Stimulated activated effector memory CD8-positive, alpha-beta T cell treated with anti-CD3 and anti-CD28 coated beads, Interleukin-12 subunit alpha, Interleukin-12 subunit beta, amount 100 ng/mL, for 72 hours (primary cell): ENCODE data around the gene PLCD4.

Experiments used
- ATAC-seq: fragments of 150-1000 bp; cut with Tn5 transposase; 2 replicates; pipeline ENCODE4 v1.10.0; 2021
- DNase-seq, 2 donors: peaks; one replicate each; pipeline ENCODE4 v3.0.0; 2021 to 2022; ENCODE audit warnings: low spot score in 2 of 2
- H3K27ac Mint-ChIP-seq: one replicate; pipeline ENCODE4 v1.8.0; 2022; ENCODE audit warnings: mild to moderate bottlenecking, mixed read lengths
- H3K36me3 Mint-ChIP-seq: one replicate; pipeline ENCODE4 v1.8.0; 2022; ENCODE audit warnings: mild to moderate bottlenecking, mixed read lengths
- H3K4me1 Mint-ChIP-seq: one replicate; pipeline ENCODE4 v1.8.0; 2022; ENCODE audit warnings: mixed read lengths
- H3K4me3 Mint-ChIP-seq: one replicate; pipeline ENCODE4 v1.8.0; 2022; ENCODE audit warnings: mild to moderate bottlenecking, mixed read lengths
- H3K9me3 Mint-ChIP-seq: one replicate; pipeline ENCODE4 v1.8.0; 2022; ENCODE audit warnings: mixed read lengths

The PLCD4 gene

DNA sequence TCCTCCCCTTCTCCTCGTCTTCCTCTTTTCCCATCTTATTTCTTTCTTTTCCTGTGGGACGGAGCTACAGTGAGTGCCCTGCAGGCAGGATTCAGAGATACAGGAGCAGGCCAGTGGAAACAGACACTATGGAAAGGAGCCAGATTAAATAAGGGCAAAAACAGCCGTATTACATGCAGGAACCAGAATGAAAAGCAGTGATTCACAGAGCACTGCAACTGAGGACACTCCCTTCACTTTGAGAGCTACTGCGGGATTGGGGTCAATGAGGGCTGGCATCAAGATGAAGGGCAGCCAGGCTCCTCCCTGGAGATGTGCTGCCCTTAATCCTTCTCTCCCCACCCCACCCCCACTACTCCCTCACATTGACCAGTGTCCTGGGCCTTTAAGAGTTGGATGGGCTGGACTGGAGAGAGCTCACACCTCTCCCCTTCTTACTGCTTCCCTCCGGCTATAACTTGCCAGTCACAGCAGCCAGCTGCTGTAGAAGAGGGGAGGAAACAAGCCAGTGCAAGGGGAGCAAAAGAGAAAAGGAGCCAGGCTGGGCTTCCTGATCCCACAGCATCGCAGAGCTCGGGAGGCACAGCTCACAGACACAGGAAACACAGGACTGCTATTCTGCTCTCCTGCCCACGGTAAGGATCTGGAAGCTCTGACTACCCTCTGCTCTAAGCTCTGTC is at the start of gene PLCD4:
TSS of gene PLCD4 (plus strand) at position 464 of the 680 bp plus-strand sequence. CDS start 7,841 bp downstream, outside the sequence.
- ATAC-seq (peak; percentile 40), DNase-seq (no peak)
- no peaks in the 10 kb centered on the region for H3K4me1 Mint-ChIP-seq
- no peaks in the 10 kb centered on the region for H3K36me3 Mint-ChIP-seq
- H3K27ac Mint-ChIP-seq = no peak within 1 kb of the TSS
- no peaks in the 10 kb centered on the region for H3K9me3 Mint-ChIP-seq
- H3K4me3 Mint-ChIP-seq = no peak within 1 kb of the TSS

DNA sequence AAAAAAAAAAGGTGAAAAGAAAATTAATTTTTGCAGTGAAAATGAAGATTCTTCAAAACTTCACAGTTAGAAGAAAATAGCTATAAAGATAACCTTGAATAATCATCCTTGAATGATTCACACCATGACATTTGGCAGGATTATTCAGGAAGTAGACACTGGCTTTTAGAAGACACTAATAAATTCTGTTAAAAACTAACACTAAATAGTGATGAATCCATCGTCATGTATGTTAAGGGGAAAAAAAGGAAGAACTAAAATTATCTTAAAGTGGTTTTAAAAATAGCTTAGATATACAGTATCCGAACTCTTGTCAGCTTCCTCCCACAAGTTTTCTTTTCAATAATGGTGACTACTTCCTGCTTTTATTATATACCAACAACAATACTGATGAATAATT is 49.8 kb upstream of the PLCD4 start:
- no peaks in the 10 kb centered on the region for H3K9me3 Mint-ChIP-seq
- H3K27ac Mint-ChIP-seq = no peak overlapping the region
- DNase-seq (no peak), ATAC-seq (no peak)
- peaks cover 100% of the 10 kb centered on the region for H3K36me3 Mint-ChIP-seq
- H3K4me1 Mint-ChIP-seq = peaks cover 13% of the 10 kb centered on the region
- no peak overlapping the region for H3K4me3 Mint-ChIP-seq

DNA sequence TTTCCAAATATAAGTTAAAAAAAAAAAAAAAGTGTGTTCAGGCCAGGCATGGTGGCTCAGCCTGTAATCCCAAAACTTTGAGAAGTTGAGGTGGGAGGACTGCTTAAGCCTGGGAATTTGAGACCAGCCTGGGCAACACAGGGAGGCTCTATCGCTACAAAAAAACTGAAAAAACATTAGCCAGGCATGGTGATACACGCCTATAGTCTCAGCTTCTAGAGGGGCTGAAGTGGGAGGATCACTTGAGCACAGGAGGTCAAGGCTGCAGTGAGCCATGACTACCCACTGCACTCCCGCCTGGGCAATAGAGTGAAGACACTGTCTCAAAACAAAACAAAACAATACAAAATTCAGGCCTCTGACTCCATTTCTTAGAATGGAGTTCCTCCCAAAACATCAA is 48.7 kb upstream of the PLCD4 start:
- no peaks in the 10 kb centered on the region for H3K9me3 Mint-ChIP-seq
- peaks cover 100% of the 10 kb centered on the region for H3K36me3 Mint-ChIP-seq

DNA sequence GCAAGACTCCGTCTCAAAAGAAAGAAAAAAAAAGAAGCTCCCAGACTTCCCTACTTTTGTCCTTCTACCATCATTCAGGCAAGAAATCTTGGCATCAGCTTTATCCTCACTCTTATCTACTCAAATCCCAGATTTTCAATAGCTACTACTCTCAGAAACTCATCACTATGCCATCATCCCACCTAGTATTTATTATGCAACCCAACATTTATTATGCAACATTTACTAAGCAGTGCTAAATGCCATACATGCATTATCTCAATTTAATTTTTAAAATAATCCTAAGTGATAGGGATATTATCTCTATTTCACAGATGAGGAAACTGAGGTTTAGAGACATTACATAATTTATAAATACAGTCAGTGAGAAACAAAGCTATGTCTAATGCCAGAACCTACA is 43.6 kb upstream of the PLCD4 start:
- no peak overlapping the region for H3K27ac Mint-ChIP-seq
- no peaks in the 10 kb centered on the region for H3K9me3 Mint-ChIP-seq
- H3K4me3 Mint-ChIP-seq = no peak overlapping the region
- no peak for ATAC-seq
- H3K4me1 Mint-ChIP-seq = peaks cover 37% of the 10 kb centered on the region
- peaks cover 100% of the 10 kb centered on the region for H3K36me3 Mint-ChIP-seq
- DNase-seq = no peak

More for the DNA sequence above, 48.7 kb upstream of the PLCD4 start:
- Mint-ChIP-seq H3K4me1 (peaks cover 18% of the 10 kb centered on the region), H3K4me3 (no peak overlapping the region), H3K27ac (no peak overlapping the region)
- DNase-seq = no peak
- no peak for ATAC-seq

DNA sequence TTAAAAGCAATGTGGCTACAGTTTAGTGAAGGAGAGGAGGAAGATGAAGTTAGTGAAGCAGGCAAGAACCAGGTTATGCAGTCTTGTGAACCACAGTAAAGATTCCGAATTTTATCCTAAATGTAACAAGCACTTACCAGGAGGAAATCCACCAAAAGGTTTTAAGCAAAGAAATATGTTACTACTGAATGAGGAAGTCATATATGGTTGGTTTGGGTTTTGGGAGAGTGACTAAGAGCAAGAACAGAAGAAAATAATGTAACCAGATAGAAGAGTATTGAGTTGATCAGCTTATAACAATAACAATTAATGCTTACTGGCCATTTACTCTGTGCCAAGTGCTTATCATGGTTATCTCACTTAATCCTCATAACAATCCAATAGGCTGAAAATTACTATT is 41.4 kb upstream of the PLCD4 start:
- Mint-ChIP-seq H3K4me1 (peaks cover 55% of the 10 kb centered on the region), H3K9me3 (no peaks in the 10 kb centered on the region), H3K27ac (peak overlapping the region; percentile 100), H3K36me3 (peaks cover 100% of the 10 kb centered on the region), H3K4me3 (peak overlapping the region; percentile 86)
- DNase-seq = no peak
- no peak for ATAC-seq

DNA sequence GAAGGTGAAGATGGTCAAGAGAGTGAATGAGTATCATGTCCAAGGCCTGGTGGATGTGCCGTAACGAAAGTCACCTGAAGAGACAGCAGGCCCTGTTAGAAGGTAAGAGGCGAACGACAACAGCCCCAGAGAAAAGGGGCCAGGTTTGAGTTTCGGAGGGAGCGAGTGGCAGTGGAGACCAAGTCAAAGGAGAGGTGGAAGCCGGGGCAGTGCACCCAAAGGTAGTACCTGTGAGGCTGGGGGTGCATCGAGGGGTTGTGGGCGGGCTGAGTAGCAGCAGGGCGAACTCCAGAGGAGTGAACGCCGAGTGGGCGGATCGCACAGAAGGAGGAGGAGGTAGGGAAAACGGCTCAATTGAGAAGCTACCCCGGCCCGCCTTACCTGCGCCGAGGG is 39.9 kb upstream of the PLCD4 start:
- Mint-ChIP-seq H3K4me1 (peaks cover 61% of the 10 kb centered on the region), H3K9me3 (no peaks in the 10 kb centered on the region), H3K4me3 (peak overlapping the region; percentile 86), H3K36me3 (peaks cover 100% of the 10 kb centered on the region), H3K27ac (peak overlapping the region; percentile 100)
- DNase-seq (no peak), ATAC-seq (peak; percentile 62)

DNA sequence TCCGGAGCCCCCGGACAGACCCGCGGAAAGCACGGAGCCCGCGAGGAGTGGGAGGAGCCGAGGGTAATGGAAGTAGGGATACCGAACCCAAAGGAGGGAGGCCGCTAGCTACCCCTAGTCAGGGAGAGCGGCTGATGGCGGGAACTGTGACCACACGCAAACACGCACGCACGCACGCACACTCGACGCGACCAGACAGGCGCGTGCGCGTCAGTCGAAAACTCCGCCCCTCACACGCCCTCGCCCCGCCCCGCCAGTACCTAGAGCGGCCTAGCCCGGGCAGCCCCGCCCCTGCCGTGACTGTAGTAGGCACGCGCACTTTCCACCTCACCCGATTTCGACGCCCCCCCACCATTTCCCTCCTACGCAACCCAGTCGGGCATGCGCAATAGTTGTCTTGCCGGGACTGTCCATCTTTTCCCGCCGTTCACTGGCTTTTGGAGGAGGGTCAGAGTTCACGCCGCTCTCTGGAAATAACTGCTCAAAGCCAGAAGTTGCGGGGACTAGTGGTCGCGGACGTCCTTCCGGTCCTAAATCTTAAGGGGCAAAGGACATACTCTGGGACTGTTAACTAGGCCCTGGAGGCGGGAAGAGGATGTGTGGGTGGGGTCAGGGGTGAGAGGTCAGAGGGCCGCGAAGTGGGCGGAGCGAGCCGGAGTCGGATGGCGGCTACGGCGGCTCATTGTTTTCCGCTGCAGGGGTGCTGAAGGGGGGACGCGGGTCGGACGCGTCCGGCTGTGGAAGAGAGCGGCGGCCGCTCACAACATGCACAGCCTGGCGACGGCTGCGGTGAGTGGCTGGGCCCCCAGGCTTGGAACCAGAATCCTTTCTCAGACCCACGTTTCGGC is 39.3 kb upstream of the PLCD4 start, which contains the start of the genes CNOT9 and USP37:
TSS of gene CNOT9 (plus strand) at position 650 of the 848 bp plus-strand sequence. CDS start at position 766, 116 bp downstream.
TSS of gene USP37 (minus strand) at position 162 of the 848 bp plus-strand sequence. CDS start 9,698 bp downstream, outside the sequence.
- H3K27ac Mint-ChIP-seq = peak within 1 kb of the TSS; percentile 100
- peak within 1 kb of the TSS; percentile 86 for H3K4me3 Mint-ChIP-seq
- H3K36me3 Mint-ChIP-seq = peaks cover 100% of the 10 kb centered on the region
- DNase-seq = peak; percentile 99 to 100
- H3K9me3 Mint-ChIP-seq = no peaks in the 10 kb centered on the region
- H3K4me1 Mint-ChIP-seq = peaks cover 63% of the 10 kb centered on the region
- peak; percentile 89 for ATAC-seq

DNA sequence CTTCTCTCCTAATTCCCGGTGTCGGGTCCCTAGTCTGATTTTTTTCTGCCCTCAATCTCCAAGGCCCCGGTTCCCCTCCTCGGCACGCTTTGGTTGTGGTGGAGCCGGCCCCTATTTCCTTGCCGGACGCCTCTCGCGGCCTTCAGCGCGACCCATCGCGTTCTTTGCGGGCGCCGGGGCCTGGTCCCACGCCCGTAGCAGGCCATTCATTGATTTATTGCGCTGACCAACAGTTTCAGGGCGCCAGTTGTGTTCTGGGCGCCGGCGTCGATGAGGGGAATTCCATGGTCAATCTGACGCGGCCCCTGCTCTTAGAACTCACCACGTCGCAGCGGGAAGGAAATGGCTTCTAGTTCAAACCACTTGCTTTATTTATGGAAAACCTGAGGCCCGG is 38.7 kb upstream of the PLCD4 start:
- DNase-seq (peak; percentile 38 to 86), ATAC-seq (peak; percentile 62)
- no peaks in the 10 kb centered on the region for H3K9me3 Mint-ChIP-seq
- peaks cover 57% of the 10 kb centered on the region for H3K4me1 Mint-ChIP-seq
- H3K27ac Mint-ChIP-seq = peak overlapping the region; percentile 100
- H3K4me3 Mint-ChIP-seq = peak overlapping the region; percentile 86
- H3K36me3 Mint-ChIP-seq = peaks cover 100% of the 10 kb centered on the region

DNA sequence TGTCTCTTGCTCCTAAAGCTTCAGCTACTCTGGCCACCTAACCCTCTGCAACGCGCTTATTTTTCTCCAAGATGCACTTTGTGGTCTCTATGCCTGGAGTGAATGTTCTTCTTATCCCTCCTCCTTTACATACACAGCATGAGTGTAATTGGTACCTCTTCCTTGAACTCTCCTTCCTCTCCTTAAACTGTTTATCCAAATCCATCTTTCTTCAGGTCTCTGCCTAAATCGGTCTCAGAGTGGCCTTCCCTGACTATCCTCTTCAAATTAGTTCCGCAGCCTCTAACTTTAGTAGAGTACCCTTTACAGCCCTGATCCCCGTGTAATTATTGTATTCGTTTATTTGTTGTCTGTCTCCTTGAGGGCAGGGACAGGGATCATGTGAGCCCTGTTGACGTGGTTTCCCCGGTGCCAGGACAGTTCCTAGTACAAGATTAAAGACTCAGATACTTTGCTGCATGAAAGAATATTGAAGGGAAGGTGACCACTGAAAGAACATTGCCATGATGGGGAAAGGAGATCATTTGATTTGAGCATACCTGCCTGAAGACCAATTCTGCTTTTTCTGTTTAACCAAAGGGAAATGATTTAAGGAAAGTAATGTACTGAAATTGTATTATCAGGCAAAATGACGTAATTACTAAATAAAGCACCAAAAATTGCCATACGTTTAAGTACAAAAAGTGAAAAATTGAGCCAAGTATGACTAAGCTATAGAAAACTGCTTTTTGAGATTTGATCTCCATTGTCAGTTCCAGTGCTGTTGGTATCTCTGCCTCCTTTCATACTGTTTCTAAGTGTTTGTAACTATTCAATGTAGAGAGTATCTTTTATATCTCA is 37.8 kb upstream of the PLCD4 start:
- Mint-ChIP-seq H3K27ac (peak overlapping the region; percentile 100), H3K4me3 (peak overlapping the region; percentile 86), H3K36me3 (peaks cover 100% of the 10 kb centered on the region), H3K4me1 (peaks cover 50% of the 10 kb centered on the region), H3K9me3 (no peaks in the 10 kb centered on the region)
- no peak for ATAC-seq
- no peak for DNase-seq

DNA sequence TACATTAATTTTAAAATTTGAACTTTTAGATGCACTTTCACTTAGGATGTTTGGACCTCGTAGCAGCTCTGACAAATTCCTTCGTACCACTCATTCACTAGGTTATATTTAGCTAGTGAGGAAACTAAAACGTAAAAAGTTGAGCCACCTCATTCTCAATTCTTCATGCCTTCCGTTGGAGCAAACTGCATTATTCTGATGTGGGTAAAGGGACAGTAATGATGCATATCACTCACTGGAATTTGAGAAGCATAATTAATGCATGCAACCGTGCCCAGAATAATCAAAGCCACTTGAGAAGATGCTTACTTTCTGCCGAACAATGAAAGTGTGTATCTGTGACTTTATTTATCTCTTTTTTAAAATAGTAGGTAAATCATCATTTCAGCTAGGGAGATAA is 36.8 kb upstream of the PLCD4 start:
- DNase-seq (no peak), ATAC-seq (no peak)
- H3K9me3 Mint-ChIP-seq = no peaks in the 10 kb centered on the region
- peak overlapping the region; percentile 86 for H3K4me3 Mint-ChIP-seq
- peaks cover 100% of the 10 kb centered on the region for H3K36me3 Mint-ChIP-seq
- peaks cover 50% of the 10 kb centered on the region for H3K4me1 Mint-ChIP-seq
- H3K27ac Mint-ChIP-seq = peak overlapping the region; percentile 100

DNA sequence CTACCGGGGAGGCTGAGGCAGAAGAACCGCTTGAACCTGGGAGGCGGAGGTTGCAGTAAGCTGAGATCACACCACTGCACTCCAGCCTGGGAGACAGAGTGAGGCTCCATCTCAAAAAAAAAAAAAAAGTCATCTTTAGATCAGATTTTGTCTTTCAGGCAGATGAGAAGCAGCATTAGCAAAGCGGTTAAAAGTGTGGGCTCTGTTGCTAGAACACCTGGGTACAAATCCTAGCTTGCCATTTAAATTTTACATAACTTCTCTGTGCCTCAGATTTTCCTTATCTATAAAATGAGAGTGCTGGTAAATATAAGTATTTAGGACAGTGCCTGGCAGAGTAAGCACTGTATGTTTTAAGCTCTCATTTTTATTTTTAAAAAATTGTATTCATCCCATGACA is 30.8 kb upstream of the PLCD4 start:
- H3K9me3 Mint-ChIP-seq = no peaks in the 10 kb centered on the region
- DNase-seq (no peak), ATAC-seq (no peak)
- H3K4me1 Mint-ChIP-seq = peaks cover 27% of the 10 kb centered on the region
- H3K36me3 Mint-ChIP-seq = peaks cover 83% of the 10 kb centered on the region
- no peak overlapping the region for H3K4me3 Mint-ChIP-seq
- no peak overlapping the region for H3K27ac Mint-ChIP-seq

DNA sequence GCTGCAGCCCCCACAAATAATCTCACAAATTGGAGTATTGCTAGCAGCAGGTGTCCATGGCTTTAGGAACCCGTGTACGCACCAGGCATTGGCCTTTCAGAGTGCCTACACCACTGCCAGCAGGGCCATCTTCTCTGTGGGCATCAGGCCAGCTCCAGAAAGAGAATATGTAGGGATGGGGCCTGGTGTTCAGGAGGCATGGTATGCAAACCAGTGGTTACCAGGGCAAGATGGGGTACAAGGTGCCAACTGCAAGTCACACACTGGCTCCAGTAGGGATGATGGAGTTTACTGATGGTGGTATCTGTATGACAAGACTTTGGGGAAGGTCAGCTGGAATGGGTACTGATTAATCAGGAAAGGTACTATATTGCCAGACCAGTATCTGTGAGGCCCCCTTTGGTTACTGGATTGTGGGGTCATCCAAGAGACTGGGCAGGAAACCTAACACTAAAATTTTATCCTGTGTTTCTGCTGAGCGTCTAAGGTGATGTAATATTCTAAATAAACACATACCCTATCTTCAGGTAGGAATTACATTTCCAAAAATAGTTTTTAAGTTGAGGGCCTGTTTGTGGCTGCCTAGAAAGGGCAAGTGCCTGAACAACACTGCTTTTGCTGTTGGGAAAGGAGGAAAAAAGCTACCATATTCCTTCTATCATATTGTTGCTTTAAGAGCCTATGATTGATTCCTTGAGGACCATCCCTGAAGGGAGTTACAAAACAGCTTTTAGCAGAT is 30.0 kb upstream of the PLCD4 start:
- peaks cover 21% of the 10 kb centered on the region for H3K4me1 Mint-ChIP-seq
- peaks cover 83% of the 10 kb centered on the region for H3K36me3 Mint-ChIP-seq
- H3K9me3 Mint-ChIP-seq = no peaks in the 10 kb centered on the region
- no peak overlapping the region for H3K27ac Mint-ChIP-seq
- no peak overlapping the region for H3K4me3 Mint-ChIP-seq
- ATAC-seq (no peak), DNase-seq (no peak)

DNA sequence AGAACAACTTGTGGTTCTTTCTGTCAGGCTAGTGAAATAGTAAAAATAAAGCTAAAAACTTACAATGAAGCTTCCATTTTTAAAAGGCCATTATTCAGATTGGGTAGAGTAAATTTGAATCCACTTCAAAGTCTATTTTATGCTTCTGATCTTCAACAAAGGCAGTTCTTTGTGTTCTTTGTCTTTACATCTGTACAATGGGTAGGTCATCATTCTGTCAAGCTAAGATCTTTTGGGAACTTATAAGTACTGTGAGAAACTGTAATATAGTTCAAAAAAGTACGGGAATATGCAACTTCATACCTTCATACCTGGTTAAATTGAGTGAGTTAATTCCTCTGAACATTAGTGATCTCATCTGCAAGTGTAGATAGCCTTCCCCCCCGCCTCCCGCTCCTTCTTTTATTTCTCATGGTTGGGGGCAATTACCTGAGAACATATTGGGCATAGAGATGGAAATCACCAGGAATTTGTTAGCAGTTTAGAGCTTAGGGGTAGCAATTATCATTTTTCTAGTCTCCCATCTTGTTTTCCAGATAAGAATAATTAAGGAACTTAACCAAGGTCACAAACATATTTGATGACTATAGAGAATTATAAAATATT is 29.3 kb upstream of the PLCD4 start:
- Mint-ChIP-seq H3K9me3 (no peaks in the 10 kb centered on the region), H3K27ac (peak overlapping the region; percentile 41), H3K36me3 (peaks cover 83% of the 10 kb centered on the region), H3K4me1 (peaks cover 18% of the 10 kb centered on the region), H3K4me3 (no peak overlapping the region)
- ATAC-seq = no peak
- DNase-seq = no peak

DNA sequence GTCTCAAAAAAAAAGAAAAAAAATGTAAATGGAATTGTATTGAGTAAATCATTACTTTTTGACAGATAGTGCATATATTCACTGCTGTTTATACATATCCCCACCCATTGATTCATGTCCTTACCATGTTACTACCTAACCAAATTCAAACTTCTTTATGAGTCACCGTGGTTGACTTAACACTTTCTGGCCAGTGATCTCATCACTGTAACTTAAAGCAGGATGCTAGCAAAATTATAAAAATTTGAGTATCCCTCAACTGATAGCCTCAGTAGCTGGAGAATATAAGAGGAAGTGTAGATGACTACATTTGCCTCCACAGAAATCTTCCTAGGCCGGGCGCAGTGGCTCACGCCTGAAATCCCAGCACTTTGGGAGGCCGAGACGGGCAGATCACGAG is 25.6 kb upstream of the PLCD4 start:
- Mint-ChIP-seq H3K36me3 (peaks cover 83% of the 10 kb centered on the region), H3K4me1 (peaks cover 18% of the 10 kb centered on the region), H3K27ac (no peak overlapping the region), H3K4me3 (no peak overlapping the region), H3K9me3 (no peaks in the 10 kb centered on the region)
- ATAC-seq (peak; percentile 100), DNase-seq (no peak)
